ENCODE results near the gene CPAMD8.
"Not testable (repeated sequence)": the region's sequence is repeated elsewhere in the genome, so short reads cannot be mapped to it uniquely, and the experiment has no call there.

CPAMD8 gene

DNA sequence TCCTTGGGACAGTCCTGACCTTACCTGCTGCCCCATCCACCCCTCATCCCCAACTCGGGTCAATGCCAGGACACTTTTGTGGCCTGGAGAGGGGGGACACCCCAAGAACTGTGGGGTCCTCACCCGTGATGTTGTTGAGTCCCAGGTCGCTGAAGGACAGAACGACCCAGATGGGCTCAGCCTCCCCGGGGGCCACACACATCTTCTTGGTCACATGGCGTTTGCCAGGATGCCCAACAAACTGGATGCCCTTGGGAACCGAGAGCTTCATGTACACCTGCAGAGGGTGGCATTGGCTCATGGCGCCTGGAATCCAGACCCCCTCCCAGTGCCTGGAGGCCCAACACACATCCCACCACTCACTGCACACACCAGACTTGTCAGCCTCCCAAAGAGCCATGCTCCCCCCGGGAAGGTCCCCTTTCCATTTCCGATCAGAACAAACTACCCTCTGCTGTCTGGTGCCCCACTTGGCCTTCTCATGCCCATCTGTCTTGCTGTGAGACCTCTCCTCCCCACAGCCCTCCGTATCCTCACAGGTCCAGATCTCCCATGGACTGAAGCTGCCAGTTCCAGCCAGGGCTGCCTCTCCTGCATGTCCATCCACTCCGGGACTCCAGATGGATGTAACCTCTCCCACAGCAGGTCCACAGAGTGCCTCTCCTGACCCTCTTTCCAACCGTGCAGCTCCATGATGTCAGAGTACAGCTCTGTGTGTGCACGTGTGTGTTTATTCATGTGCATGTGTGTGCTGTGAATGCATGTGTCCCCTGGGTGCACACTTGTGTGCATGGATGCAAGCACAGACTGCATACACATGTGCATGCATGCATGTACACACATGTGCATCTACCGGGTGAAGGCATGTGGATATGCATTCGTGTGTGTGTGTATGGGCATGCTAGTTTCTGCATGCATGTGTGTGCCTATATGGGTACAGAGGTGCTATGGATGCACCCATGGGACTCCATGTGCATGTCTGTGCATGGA lies 79.4 kb downstream of the CPAMD8 start:
- FAIRE-seq (no peak), DNase-seq (ENCODE audit: low spot score) (no peak)

DNA sequence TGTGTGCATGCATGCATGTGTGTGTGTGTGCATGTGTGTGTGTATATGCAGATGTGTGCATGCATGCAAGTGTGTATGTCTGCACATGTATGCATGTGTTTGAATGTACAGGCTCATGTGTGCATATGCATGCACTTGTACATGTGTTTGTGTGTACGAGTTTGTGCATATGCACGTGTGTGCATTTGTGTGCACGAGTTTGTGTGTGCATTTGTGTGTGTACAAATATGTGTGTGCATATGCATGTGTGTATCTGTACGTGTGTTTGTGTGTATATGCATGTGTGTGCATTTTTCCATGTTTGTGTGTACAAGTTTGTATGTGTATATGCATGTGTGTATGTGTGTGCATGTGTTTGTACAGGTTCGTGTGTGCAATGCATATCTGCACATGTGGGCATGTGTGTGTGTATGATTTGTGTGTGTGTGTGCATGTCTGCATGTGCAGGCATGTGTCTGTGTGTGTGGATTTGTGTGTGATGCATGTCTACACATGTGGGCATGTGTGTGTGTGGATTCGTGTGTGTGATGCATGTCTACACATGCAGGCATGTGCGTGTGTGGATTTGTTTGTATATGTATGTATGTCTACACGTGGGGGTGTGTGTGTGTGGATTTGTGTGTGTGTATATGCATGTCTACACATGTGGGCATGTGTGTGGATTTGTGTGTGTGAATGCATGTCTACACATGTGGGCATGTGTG lies 80.7 kb downstream of the CPAMD8 start:
- peak; percentile 35 for FAIRE-seq
- DNase-seq (ENCODE audit: low spot score), result no peak

DNA sequence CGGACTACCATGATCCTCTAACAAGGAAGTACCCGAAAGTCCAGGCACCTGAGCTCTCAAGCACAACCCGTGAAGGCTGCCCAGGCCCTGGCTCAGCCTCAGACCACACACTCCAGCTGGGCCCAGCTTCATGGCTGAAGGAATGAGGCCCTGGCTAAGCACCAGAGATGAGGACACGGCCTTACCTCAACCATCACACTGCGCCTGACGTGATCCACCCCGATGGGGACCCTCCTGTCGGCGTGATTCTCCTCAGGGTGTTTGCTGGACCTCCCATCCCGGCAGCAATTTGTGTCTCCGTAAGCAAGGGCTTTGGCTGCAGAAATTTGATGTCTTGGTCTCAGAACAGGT lies 81.3 kb downstream of the CPAMD8 start:
- DNase-seq (ENCODE audit: low spot score) (no peak), FAIRE-seq (no peak)

GRCh38 chr19:16944626-16945363 lies 81.8 kb downstream of the CPAMD8 start:
- DNase-seq (ENCODE audit: low spot score), result no peak
- FAIRE-seq, result no peak

DNA sequence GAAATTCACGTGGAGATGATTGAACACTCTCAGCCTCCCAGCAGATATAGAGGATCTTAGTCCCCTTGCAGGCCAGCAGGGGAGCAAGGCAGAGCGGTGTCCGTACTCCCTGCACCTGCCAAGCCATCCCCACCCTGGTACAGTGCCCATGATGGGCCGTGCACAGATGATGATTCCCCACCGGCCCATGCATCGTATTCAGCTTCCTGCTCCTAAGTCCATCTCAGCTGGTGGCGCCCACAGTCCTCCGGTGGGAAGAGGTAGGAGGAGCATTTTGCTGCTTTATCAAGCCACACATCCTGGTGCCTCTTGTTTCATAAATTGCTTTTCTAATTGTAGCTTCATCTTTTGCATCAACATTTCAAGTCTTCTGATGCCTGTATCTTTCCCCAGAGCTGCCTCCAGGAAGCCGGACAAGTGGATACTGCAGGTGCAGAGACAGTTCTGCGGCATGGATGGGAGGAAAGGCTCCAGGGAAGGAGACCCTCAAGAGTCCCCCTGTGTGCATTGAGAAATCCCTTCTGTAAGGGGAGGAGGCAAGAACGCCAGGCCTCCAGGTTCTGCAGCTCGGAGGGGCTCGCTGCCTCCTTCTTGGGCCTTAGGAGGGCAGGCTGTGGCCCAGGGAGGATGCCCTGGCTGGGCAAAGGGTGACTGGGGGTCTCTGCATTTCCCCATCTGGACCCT lies 82.5 kb downstream of the CPAMD8 start:
- DNase-seq (ENCODE audit: low spot score) (no peak), FAIRE-seq (no peak)

DNA sequence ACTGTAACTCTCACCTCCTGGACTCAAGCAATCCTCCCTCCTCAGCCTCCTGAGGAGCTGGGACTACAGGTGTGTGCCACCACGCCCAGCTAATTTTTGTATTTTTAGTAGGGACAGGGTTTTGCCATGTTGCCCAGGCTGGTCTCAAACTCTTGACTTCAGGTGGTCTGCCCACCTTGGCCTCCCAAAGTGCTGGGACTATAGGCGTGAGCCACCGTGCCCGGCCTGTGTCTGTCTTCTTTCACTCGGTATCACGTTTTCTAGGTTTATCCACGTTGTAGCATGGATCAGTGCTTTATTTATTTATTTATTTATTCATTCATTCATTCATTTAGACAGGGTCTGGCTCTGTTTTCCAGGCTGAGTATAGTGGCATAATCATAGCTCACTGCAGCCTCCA lies 83.5 kb downstream of the CPAMD8 start:
- not testable (repeated sequence) for FAIRE-seq; DNase-seq (ENCODE audit: low spot score)

GRCh38 chr19:16942583-16942982 lies 84.0 kb downstream of the CPAMD8 start:
- DNase-seq (ENCODE audit: low spot score) (no peak), FAIRE-seq (no peak)

DNA sequence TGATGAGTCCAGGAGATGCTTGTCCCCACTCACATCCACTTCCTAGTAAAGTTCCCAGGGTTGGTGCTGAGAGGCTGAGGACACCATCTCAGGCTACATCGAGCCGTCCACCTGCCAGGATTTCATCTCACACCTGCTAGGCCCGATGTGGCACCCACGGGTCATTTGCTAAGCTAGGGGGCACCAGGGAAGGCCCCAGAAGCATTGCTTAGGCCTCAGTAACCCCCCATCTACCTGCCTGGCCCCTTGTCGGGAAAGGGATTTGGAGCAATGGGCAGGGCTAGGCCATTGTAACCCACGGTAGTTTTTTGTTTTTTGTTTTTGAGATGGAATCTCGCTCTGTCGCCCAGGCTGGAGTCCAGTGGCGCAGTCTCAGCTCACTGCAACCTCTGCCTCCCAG lies 86.0 kb downstream of the CPAMD8 start:
- FAIRE-seq (no peak), DNase-seq (ENCODE audit: low spot score) (no peak)

DNA sequence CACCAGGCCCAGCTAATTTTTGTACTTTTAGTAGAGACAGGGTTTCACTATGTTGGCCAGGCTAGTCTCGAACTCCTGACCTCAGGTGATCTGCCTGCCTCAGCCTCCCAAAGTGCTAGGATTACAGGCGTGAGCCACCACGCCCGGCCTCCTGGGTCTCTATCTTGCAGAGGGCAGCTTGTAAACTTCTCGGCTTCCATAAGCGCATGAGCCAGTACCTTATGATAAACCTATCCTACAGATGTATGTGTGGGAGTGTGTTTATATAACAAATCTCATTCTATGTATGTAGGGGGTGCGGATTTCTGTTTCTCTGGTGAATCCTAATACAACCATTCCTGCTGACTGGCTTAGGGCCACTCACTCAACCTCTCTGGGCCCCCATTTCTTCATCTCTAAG lies 86.5 kb downstream of the CPAMD8 start:
- not testable (repeated sequence) for FAIRE-seq; DNase-seq (ENCODE audit: low spot score)

- FAIRE-seq, result no peak
- no peak for DNase-seq (ENCODE audit: low spot score)
These were observed 88.4 kb downstream of the CPAMD8 start for GRCh38 chr19:16938211-16938610.

GRCh38 chr19:16937796-16938195 lies 88.8 kb downstream of the CPAMD8 start:
- not testable (repeated sequence) for DNase-seq (ENCODE audit: low spot score); FAIRE-seq

- no peak for DNase-seq (ENCODE audit: low spot score)
- FAIRE-seq, result no peak
These were observed 89.7 kb downstream of the CPAMD8 start for GRCh38 chr19:16936901-16937300.

- FAIRE-seq, result no peak
- no peak for DNase-seq (ENCODE audit: low spot score)
These were observed 92.1 kb downstream of the CPAMD8 start for GRCh38 chr19:16934489-16934888.

- DNase-seq (ENCODE audit: low spot score) (no peak), FAIRE-seq (no peak)
These were observed 95.3 kb downstream of the CPAMD8 start for GRCh38 chr19:16931306-16931705.

DNA sequence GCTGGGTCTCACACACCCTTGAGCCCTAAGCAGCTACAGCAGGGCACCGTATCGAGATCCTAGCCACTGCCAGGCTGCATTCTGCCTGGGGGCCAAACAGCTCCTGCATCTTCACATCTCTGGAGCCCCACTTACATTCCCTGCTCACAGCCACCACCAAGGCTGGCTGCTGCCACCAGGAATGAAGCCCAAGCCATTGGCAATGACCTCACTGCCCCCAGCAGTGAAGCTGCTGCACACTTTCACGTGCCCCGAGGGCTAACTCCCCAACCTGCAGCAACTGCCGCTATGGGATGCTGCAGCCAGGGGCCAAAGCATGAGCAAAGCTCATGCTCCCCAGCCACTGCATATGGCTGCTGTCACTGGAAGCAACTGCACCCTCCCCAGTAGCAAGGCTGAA lies 95.9 kb downstream of the CPAMD8 start:
- no peak for FAIRE-seq

DNA sequence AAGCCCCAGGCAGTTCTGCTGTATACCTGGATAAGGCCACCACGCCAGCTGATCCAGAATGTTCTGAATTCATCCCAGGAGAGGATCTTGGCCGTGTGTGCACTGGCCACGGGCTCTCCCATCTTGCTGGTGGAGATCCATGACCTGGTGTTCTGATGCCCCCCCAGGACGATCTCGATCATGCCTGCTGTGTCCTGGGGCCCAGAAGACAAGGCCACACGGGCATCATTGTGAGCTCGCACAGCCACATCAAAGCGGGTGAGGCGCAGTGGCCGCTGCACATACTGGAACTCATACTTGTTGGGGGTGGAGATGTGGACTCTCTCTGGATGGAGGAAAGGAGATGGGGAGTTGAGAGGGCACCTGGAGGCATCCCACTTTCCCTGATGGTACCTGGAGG lies 97.7 kb downstream of the CPAMD8 start:
- DNase-seq (ENCODE audit: low spot score) (no peak), FAIRE-seq (no peak)

More for the DNA sequence above, 95.9 kb downstream of the CPAMD8 start:
- DNase-seq (ENCODE audit: low spot score), result no peak

DNA sequence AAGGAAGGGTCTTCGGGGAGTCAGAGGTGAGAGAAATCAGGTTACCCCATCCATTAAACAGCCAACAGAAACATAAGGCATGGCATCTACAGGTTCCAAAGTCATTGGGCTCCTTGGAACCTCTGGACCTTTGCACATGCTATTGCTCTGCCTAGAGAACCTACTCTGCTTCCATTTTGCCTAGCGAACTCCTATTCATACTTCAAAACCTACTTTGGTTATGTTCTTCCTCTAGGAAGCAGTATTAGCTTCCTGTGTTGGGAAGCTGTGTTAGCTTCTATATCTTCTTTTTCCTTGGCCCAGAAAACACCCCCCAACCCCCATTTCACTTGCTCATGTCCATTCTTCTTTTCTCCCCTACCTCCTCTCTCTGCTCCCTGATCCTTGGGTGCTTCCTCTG lies 98.3 kb downstream of the CPAMD8 start:
- DNase-seq (ENCODE audit: low spot score) (no peak), FAIRE-seq (no peak)

- FAIRE-seq, result no peak
These were observed 98.7 kb downstream of the CPAMD8 start for GRCh38 chr19:16927883-16928282.

GRCh38 chr19:16922949-16923348 lies 103.7 kb downstream of the CPAMD8 start:
- no peak for FAIRE-seq
- DNase-seq (ENCODE audit: low spot score), result no peak

More at GRCh38 chr19:16927883-16928282, 98.7 kb downstream of the CPAMD8 start:
- no peak for DNase-seq (ENCODE audit: low spot score)

- DNase-seq (ENCODE audit: low spot score), result no peak
- FAIRE-seq, result no peak
These were observed 104.0 kb downstream of the CPAMD8 start for GRCh38 chr19:16922592-16922934.
